Activated CD8-positive, alpha-beta memory T cell treated with anti-CD3 and anti-CD28 coated beads for 24 hours (primary cell): ENCODE measurements around the gene CEP192.
"Not testable (repeated sequence)": the region's sequence is repeated elsewhere in the genome, so short reads cannot be mapped to it uniquely, and the experiment has no call there.

Experiments used
- DNase-seq: peaks from one replicate; pipeline ENCODE4 v3.0.0-alpha.2; 2020

Gene CEP192

GRCh38 chr18:12990641-12990966, 558 bp upstream of the CEP192 start:
- no peak for DNase-seq

- DNase-seq, result no peak
These were observed 638 bp downstream of the CEP192 start for GRCh38 chr18:12991821-12992179.

- no peak for DNase-seq
These were observed 2.3 kb downstream of the CEP192 start for GRCh38 chr18:12993439-12993838.

GRCh38 chr18:12995424-12995823, 4.3 kb downstream of the CEP192 start:
- no peak for DNase-seq

- no peak for DNase-seq
These were observed 4.9 kb downstream of the CEP192 start for GRCh38 chr18:12995952-12996477.

GRCh38 chr18:12996661-12997292, 5.6 kb downstream of the CEP192 start:
- no peak for DNase-seq

- not testable (repeated sequence) for DNase-seq
These were observed 6.2 kb downstream of the CEP192 start for GRCh38 chr18:12997330-12997729.

- DNase-seq, result no peak
These were observed 7.3 kb downstream of the CEP192 start for GRCh38 chr18:12998332-12999060.

GRCh38 chr18:13003466-13003896, 12.3 kb downstream of the CEP192 start:
- DNase-seq, result no peak

GRCh38 chr18:13004396-13004795, 13.2 kb downstream of the CEP192 start:
- DNase-seq, result no peak

- DNase-seq, result no peak
These were observed 14.1 kb downstream of the CEP192 start for GRCh38 chr18:13005289-13005688.

- DNase-seq, result no peak
These were observed 15.5 kb downstream of the CEP192 start for GRCh38 chr18:13006531-13007247.

GRCh38 chr18:13007248-13007560, 16.0 kb downstream of the CEP192 start:
- DNase-seq, result no peak

GRCh38 chr18:13011719-13012118, 20.6 kb downstream of the CEP192 start:
- no peak for DNase-seq

- DNase-seq, result no peak
These were observed 23.1 kb downstream of the CEP192 start for GRCh38 chr18:13014232-13014631.

- no peak for DNase-seq
These were observed 23.7 kb downstream of the CEP192 start for GRCh38 chr18:13014818-13015217.

- no peak for DNase-seq
These were observed 26.2 kb downstream of the CEP192 start for GRCh38 chr18:13017247-13017875.

- DNase-seq, result no peak
These were observed 27.2 kb downstream of the CEP192 start for GRCh38 chr18:13018374-13018773.

GRCh38 chr18:13019301-13019700, 28.1 kb downstream of the CEP192 start:
- DNase-seq, result no peak

GRCh38 chr18:13022644-13023043, 31.5 kb downstream of the CEP192 start:
- no peak for DNase-seq

- DNase-seq, result no peak
These were observed 34.1 kb downstream of the CEP192 start for GRCh38 chr18:13025233-13025632.

- DNase-seq, result no peak
These were observed 35.6 kb downstream of the CEP192 start for GRCh38 chr18:13026583-13027270.

- no peak for DNase-seq
These were observed 37.7 kb downstream of the CEP192 start for GRCh38 chr18:13028869-13029268.
